Activated CD4-positive, CD25-positive, alpha-beta regulatory T cell treated with anti-CD3 and anti-CD28 coated beads, Interleukin-2, amount 50 U/mL, for 24 hours (primary cell): ENCODE data around the gene SPINT2.
"Not testable (repeated sequence)": the region's sequence is repeated elsewhere in the genome, so short reads cannot be mapped to it uniquely, and the experiment has no call there.

ENCODE experiments used
- ATAC-seq, 2 donors: fragments of 150-1000 bp; cut with Tn5 transposase; one replicate each; pipeline ENCODE4 v1.10.0; 2021; ENCODE audit warnings: mild to moderate bottlenecking in 1 of 2, moderate library complexity in 1 of 2

The SPINT2 gene, protein sequence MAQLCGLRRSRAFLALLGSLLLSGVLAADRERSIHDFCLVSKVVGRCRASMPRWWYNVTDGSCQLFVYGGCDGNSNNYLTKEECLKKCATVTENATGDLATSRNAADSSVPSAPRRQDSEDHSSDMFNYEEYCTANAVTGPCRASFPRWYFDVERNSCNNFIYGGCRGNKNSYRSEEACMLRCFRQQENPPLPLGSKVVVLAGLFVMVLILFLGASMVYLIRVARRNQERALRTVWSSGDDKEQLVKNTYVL

DNA sequence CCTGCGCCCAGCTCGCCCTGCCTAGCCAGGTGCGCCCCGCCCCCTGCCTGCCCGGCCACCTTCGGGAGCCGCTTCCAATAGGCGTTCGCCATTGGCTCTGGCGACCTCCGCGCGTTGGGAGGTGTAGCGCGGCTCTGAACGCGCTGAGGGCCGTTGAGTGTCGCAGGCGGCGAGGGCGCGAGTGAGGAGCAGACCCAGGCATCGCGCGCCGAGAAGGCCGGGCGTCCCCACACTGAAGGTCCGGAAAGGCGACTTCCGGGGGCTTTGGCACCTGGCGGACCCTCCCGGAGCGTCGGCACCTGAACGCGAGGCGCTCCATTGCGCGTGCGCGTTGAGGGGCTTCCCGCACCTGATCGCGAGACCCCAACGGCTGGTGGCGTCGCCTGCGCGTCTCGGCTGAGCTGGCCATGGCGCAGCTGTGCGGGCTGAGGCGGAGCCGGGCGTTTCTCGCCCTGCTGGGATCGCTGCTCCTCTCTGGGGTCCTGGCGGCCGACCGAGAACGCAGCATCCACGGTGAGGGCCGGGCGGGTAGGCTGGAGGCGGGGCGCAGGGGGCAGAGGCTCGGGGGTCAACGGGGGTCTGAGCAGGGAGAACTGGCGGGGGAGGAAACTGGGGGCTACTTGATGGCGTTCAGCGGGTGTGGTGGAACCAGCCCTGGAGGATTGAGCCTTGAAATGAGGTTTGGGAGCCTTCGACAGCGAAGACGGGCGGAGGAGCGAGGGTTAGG, at the start of gene SPINT2:
TSS of gene SPINT2 (plus strand) at position 88 of the 727 bp plus-strand sequence. CDS start at position 408, 320 bp downstream.
- ATAC-seq, result peak; percentile 22 to 54

DNA sequence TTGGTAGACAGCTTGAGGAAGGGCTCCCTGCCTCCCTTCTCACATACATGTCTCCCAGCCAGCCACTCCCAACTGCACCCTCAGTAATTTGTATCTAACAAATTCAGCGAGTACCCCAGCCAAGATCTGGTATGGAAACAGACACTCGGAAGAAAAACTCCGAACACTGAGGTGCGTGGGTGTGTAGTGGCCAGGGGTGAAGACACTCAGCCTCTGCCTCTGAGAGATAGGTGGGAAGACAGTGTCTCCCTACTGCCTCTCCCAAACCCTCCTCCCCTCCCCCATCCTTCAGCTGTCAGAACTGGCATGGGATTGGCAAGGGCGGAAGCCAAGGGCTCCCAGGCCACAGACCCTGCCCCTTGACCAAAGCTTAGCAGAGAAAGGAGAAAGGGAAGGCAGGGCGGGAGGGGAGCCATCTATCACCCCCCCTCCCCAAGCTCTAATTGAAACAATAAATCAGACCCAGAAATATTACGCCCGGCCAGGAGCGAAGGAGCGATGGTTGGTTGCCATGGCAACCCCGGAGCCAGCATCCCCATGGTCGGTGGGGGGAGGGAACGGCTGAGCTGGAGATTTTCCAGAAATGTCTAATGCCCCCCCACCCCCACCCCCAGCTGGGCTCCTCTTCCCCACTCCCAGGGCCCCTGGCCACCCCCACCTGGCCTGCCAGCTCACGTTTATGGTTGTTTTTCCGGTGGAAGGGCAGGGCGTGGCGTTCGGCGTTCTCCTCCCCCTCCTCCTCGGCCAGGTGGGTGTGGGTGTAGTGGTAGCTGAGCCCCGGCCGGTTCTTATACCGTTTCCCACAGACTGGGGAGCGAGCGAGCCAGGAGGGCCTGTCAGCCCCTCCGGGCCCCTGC, 47.4 kb upstream of the SPINT2 start:
- no peak for ATAC-seq

DNA sequence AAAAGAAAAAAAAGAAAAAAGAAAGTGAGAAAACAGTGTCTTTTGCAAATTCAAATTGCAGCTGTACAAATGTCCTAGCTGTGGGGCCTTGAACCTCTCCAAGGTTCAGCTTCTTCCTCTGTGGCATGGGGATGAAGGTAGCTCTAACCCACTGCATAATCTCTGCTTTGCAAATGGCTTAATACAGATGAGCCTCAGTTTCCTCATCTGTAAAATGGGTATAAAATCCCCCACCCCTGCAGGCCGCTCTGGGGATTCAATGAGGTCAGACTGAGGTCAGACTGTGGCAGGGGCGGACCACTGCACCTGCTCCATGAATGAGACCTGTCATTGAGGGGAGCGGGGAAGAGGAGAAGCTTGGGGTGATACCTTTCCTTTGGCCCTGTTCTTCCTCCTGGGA, 46.2 kb upstream of the SPINT2 start:
- no peak for ATAC-seq

DNA sequence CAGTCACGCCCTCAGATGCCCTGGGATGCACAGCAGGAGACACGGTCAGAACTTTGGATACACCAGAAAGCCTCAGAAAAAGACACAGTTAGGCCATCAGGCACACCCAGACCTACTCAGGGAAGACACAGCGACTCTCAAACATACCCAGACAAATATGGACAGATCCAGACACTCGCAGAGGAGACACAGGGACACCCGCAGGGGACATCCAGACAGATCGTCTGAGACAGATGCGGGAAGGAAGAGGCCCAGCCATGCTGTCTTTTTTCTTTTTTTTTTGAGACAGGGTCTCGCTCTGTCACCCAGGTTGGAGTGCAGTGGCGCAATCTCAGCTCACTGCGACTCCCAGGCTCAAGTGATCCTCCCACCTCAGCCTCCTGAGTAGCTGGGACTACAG, 45.2 kb upstream of the SPINT2 start:
- ATAC-seq, result no peak

DNA sequence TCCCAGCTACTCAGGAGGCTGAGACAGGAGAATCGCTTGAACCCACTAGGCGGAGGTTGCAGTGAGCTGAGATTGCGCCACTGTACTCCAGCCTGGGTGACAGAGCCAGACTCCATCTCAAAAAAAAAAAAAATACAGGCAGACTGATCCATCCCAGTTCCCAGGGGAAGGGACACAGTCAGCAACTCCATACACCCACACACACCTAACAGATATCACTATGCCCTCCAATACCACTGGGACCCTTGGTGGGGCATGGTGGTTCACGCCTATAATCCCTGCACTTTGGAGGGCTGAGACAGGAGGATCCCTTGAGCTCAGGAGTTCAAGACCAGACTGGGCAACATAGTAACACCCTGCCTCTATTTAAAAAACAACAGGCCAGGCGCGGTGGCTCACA, 43.0 kb upstream of the SPINT2 start:
- ATAC-seq, result no peak

DNA sequence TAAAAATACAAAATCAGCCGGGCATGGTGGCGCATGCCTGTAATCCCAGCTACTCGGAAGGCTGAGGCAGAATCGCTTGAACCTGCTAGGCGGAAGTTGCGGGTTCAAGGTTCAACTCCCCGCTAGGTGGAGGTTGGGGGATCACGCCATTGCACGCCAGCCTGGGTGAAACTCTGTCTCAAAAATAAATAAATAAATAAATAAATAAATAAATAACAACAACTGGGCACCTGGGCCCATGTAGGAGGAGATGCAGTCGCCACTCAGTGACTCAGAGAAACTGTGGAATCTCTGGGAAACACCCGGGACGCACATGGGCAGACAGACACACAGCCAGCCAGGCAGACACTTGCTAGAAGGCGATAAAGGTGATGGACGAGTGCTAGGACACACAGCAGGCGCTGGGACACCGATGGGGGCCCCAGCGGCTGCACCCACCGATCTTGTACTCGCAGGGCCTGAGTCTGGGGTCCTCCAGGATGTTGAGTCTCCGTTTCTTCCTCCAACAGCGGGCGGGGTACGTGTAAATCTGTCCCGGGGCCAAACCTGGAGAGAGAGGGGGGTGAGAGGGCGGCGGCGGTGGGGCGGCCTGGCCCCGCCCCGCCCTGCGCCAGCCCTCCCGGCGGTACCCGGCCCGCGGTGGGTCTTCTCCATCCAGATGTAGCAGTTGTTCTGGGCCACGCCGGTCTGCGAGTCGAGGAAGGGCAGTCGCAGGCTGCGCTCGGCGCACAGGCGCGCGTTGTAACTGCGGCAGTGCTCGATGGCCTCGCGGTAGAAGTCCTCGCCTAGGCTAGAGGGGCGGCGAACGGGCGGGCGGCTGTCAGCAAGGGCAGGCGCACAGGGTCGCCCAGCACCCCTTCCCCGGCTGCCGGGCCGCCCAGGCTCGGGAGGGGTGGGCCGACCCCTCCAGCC, 42.2 kb upstream of the SPINT2 start:
- ATAC-seq, result no peak

DNA sequence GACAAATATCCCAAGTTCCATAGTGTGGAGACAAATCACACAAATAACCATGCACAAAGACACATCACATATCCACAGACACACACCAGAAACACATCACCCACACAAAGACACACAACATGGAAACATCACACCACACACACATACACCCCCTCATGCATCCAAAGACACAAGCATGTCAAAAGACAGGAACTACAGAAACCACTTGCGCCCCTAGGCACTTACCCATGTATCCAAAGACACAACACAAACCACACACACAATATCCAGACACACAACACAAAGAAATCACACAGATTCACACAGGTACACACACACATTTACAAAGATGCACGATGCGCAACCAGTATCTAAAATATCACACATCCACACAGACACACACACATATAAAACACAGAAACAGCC, 41.3 kb upstream of the SPINT2 start:
- ATAC-seq, result no peak

DNA sequence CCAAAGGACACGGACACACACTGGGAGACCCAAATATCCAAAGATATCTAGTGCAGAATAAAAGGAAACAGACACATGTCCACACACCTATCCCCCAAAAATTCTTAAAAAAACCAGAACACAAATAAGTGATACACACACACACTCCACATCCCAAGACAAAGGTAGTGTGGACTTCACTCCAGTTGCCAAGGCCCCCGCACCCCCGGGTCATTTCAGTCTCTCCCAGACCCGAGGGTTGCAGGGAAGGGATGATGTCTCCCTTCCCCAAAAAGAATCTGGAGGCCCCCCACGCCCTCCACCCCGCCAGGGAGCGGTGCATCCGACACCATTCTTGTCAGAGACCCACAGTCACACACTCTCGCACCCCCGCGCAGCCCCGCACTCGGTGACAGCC, 40.8 kb upstream of the SPINT2 start:
- no peak for ATAC-seq

DNA sequence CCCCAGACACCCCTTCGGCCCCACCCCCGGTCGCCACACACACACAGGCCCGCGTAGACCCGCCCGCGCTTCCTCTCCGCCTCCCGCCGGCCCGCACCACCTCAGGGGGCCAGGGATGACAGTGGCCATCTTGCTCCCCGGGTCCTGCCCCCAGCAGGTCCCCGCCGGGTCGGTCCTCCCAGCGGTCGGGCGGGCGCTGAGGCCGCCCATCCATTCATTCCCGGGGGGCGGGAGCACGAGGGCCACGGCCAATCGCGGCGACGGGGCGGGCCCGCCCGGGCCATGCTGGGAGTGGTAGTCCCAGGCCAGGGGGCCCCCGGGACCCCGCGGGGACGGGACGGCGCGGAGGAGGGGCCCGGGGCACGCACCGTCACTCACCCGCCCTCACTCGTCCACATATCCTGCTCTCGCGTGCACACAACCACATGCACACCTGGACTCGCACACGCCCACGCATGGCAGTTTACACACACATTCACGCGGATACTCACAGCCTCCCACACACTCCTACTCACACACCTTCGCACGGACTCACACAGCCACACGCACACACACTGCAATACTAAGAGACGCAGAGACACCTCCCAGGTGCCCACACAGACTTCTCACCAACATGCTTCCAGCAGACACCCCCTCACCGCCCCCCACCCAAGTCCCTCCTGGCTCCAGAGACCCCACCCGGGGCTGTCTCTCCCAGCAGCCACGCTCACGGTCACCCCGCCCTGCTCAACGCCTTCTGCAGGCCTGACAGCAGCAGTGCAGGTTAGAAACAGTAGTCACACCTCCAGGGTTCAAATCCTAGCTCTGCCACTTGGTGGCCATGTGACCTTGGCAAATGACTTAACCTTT, 40.1 kb upstream of the SPINT2 start, which contains the start of gene DPF1:
TSS of gene DPF1 (minus strand) at position 209 of the 849 bp plus-strand sequence. CDS start at position 129, 80 bp downstream.
- ATAC-seq, result peak; percentile 84 to 86

DNA sequence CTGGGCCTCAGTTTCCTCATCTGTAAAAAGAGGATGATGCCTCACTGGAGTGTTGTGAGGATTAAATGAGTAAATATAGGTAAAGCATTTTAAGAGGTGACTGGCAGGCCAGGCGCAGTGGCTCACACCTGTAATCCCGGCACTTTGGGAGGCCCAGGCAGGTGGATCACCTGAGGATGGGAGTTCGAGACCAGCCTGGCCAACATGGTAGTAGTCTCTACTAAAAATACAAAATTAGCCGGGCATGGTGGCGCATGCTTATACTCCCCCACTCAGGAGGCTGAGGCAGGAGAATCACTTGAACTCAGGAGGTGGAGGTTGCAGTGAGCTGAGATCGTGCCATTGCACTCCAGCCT, 39.5 kb upstream of the SPINT2 start:
- not testable (repeated sequence) for ATAC-seq

DNA sequence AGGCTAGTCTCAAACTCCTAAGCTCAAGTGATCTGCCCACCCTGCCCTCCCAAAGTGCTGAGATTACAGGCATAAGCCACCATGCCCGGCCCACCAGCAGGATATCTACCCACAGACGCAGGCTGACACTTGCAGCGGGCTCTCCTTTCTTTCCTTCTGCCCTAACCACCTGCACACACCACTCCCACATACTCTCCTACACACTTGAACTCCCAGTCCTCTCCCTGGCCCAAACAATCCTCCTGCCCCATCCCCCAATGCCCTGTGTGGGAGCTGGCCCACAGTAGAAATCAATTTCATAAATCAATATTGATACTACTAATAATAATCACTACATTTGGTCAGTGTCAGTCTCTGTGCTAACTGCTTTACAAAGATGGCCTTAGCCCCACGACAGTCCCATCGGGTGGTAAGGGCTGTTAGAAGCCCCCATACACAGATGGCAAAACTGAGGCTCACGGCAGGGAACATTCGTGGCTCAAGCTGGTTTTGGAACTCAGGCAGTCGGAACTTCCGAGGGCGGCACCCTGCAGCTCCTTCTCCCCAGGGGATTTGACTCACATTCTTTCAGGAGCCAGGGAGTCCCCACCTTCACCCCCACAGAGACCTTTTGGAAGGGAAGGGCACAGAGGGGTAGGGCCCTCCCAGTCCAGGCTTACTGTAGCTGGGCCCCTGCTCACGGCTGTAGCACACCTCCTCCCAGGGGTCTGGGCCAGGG, 36.9 kb upstream of the SPINT2 start:
- ATAC-seq, result no peak

DNA sequence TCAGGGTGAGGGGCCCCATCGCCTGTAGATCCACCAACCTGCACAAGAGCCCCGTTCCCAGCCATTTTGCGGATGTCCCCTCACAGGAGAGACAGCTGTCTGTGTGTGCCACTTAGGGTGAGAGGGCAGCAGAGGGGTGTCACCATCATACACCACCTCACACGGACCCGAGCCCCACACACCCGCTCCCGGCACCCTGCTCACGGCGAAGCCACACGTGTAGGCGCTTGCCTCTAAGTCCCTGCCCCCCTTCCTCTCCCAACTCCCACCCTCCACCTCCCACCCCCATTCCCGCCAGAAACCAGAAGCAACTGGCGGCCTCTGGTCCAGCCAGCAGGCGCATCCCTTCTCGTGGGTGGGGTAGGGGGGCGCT, 36.4 kb upstream of the SPINT2 start:
- ATAC-seq, result no peak

DNA sequence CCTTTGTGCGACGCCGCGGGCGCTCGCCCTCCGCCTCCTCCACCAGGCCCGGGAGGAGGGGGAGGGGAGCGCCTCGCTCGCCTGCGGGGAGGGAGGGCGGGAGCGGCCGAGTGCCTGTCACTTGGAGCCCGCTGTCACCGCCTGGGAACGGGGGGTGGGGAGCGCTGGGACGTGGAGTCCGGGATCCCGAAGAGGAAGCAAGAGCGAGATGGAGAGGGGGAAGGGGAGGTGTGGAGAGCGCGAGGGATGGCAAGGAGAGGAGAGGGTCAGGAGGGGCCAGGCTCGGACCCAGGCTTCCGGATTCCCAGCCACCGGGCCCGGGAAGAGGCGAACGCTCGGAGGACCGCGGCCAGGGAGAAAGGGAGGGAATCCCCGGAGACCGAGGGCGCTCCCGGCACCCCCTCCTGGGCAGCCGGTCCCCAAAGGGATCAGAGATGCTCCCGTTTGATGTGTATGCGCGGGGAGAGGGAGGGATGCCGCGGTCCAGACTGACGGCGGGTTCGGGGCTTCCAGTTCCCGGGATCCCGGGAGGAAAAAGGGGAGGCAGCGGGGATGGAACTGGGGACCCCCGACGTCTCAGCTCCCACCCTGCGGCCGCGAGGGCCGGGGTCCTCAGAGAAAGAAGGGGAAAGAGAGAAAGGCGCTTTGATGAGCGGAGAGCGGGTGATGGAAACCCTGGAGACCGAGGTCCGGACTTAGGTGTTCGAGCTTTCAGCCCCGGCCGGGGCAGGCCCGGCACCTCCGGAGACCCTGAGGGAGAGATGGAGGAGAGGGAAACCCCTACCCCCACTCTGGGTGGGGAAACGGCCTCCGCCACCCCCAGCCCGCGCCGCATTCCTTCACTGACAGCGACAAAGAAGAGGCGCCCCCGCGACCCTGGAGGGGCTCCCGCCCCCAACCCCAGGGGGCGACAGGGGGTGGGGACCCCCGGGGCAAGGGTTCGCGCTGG, 35.6 kb upstream of the SPINT2 start:
- ATAC-seq, result no peak

DNA sequence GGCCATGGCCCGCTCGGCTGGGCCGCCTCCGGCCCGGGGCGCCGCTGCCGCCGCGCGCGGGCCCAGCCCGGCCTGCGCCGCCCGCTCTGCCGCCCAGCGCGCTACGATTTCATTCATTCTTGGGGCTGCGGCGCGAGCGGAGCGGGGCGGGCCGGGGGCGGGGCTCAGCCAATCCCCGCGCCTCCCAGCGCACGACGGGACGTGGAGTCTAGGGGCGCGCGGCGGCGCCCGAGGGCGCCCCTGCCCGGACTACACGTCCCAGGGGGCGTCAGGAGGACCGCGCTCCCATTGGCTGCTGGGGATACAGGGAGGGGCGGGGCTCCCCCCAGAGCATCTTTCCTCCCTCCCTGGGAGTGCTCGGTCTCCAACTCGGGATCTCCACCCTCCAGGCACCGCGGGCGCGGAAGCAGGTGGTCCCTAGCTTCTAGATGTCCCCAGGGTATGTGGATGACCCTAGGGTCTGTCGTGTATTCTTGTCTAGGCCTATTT, 34.7 kb upstream of the SPINT2 start:
- peak; percentile 88 to 91 for ATAC-seq

DNA sequence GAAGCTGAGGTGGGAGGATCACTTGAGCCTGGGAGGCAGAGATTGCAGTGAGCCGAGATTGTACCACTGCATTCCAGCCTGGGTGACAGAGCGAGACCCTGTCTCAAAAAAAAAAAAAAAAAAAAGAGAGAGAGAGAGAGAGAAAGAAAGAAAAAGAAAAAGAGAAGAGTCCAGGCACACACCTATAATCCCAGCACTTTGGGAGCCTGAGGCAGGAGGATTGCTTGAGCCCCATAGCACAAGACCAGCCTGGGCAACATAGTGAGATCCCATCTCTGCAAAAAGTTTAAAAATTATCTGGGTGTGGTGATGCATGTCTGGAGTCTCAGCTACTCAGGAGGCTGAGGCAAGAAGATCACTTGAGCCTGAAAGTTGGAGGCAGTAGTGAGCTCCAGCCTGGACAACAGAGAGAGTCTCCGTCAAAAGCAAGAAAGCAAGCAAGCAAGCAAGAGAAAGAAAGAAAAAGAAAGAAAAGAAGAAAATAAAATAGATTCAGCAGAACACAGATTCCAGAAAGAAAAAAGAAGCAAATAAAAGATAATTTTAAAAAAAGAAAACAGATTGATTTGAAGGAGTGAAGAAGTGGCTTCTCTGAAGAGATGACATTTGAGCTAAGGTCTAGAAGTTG, 33.8 kb upstream of the SPINT2 start:
- not testable (repeated sequence) for ATAC-seq

DNA sequence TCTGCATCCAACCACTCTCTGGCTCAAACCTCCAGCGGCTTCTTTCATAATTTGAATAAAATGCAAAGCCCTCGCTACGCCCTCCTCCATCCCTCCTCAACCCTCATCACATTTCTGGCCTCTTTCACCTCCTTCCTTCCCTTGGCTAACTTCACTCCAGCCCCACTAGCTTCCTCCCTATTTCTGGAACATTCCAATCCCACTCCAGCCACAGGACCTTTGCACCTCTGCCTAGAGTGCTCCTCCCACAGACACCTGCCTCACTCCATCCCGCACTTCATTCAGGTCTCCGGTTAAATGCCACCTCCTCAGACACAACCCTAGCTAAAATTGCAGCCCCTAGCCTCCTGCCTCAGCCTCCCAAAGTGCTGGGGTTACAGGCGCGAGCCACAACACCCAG, 32.5 kb upstream of the SPINT2 start:
- ATAC-seq, result no peak

DNA sequence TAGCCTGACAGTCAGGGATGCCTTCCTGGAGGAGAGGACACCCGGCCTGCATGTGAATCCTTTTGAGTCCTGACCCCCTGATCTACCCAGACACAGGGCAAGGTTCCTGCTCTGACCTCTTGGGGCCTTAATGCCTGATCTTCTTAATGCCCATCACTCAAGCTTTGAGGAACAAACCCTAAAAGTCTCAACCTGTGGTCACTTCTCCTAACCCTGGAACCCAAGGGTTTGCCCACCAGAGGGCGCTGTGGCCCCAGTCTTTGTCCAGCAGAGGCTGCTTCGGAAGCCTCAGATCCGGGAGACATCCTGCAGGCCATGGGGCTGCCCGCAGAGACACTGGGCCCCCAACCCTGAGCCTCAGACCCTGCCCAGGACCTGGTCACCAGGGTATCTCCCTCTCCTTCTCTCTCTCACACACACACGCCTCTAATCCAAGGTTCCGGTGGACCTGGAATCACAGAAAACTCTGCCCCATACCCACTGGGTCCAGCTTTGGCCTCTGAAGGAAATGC, 30.6 kb upstream of the SPINT2 start:
- peak in 1 of 2 donors; percentile 54 for ATAC-seq

DNA sequence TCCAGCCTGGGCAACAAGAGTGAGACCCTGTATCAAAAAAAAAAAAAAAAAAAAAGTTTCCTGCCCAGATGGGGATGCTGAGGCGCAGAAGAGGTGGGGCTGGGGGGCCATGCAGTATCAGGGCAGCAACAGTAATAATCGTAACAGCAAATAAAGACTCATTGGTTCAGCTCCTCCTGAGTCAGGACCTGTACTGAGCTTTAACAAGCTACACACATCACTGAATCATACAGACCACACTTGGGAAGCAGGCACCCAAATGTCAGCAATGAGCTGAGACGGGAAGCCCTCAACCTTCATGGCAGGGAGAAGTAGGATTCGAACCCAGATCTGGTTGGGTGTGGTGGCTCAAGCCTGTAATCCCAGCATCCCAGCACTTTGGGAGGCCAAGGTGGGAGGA, 29.8 kb upstream of the SPINT2 start:
- no peak for ATAC-seq

DNA sequence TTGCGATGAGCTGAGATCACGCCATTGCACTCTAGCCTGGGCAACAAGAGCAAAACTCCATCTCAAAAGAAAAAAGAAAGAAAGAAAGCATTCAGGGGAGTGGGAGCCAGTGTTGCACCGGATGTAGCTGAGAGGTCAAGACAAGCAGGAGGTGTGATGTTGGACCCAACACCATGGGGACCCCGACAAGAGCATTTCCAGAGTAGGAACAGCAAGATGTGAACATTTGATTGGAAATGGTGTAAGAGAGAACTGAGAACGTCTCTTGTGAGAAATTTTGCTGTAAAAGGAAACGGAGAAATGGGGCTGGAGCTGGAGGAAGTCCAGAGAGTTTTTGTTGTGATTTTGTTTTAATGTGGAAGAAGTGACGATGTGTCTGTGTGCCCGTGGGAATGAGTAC, 24.6 kb upstream of the SPINT2 start:
- no peak for ATAC-seq
